ENCODE results near the gene PLSCR3.

The PLSCR3 gene

DNA sequence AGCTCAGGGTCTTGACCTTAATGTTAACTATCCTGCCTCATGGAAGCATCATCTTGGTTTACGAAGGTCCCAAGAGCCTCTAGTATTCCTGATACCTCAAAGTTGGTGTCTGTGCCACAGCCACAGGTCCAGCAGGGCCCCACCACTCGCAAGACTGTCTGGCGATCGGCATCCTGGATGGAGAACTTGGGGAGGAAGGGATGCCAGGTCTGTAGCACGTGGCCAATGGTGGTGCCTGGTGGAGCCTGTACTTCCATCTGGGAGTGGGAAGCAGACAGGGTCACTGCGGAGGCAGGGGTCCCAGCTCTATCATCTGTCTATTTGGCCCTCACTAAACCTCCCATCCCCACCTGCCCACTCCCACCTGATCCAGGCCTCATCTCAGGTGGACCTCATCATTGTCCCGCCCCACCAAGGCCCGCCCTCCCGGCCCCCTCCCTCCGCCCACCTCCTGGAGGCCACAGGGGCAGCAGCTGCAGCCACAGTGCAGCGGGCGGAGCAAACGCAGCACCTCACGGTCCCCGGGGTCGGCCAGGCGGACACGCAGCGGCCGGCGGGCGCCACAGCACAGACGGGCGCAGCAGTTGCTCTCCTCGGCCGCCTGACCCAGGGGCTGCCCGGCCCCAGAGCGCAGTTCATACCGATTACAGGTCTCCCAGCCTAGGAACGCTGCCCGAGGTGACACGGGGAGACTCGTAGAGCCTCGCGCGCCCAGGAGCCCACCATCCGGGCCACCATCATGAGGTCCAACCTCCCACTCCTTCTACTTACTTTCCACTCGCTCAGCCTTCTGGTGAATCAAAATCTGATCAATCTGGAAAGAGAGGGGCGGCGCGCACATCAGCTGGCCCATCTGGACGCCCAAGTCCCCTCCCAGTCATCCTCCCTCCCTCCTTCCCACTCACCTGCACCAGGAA is 1.4 kb downstream of the PLSCR3 start:
- Histone ChIP-seq H3K4me3 (ENCODE audit: low read length) (peak overlapping the region; percentile 79; the same call in 1 of the 2 replicates), H3K4me1 (ENCODE audit: control insufficient read depth, insufficient read depth, low read length) (peaks cover 2% of the 10 kb centered on the region; the same call in 1 of the 2 replicates), H3K27ac (ENCODE audit: low read length) (no peak overlapping the region), H3K36me3 (ENCODE audit: control insufficient read depth, insufficient read depth, low read length) (peaks cover 6% of the 10 kb centered on the region; the same call in 1 of the 2 replicates), H3K27me3 (ENCODE audit: control insufficient read depth, insufficient read depth, low read length) (no peaks in the 10 kb centered on the region), H3K9me3 (ENCODE audit: control insufficient read depth, insufficient read depth, low read length) (no peaks in the 10 kb centered on the region)
- no peak for DNase-seq (ENCODE audit: low read depth, low spot score)
- WGBS (ENCODE audit: insufficient coverage, insufficient read length), result no CpG with 5 or more reads among the region's 42 CpGs

DNA sequence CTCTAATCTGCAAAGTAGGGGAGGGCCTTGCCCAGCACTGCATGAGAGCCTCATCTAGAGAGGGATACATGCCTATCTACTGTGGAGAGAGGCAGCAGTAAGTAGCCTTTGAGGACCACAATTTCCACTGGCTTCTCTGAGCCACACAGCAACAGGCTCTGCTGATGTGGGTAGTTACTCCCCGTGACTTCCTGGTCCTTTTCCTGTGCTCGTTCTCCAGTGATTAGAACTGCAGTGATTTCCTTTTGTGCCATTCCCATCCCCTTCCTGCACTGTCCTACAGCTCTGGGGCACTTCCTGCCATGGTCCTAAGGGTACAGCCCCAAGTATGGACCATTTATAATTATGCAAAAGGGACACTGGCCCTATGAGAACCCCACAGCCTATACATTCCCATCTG is 3.0 kb downstream of the PLSCR3 start:
- no peaks in the 10 kb centered on the region for H3K9me3 ChIP-seq (ENCODE audit: control insufficient read depth, insufficient read depth, low read length)
- no peak overlapping the region for H3K27ac ChIP-seq (ENCODE audit: low read length)
- no peak overlapping the region for H3K4me3 ChIP-seq (ENCODE audit: low read length)
- no peak for DNase-seq (ENCODE audit: low read depth, low spot score)
- peaks cover 6% of the 10 kb centered on the region; the same call in 1 of the 2 replicates for H3K36me3 ChIP-seq (ENCODE audit: control insufficient read depth, insufficient read depth, low read length)
- WGBS (ENCODE audit: insufficient coverage, insufficient read length), result no CpG with 5 or more reads among the region's 2 CpGs
- H3K4me1 ChIP-seq (ENCODE audit: control insufficient read depth, insufficient read depth, low read length), result peaks cover 2% of the 10 kb centered on the region; the same call in 1 of the 2 replicates
- H3K27me3 ChIP-seq (ENCODE audit: control insufficient read depth, insufficient read depth, low read length), result no peaks in the 10 kb centered on the region

DNA sequence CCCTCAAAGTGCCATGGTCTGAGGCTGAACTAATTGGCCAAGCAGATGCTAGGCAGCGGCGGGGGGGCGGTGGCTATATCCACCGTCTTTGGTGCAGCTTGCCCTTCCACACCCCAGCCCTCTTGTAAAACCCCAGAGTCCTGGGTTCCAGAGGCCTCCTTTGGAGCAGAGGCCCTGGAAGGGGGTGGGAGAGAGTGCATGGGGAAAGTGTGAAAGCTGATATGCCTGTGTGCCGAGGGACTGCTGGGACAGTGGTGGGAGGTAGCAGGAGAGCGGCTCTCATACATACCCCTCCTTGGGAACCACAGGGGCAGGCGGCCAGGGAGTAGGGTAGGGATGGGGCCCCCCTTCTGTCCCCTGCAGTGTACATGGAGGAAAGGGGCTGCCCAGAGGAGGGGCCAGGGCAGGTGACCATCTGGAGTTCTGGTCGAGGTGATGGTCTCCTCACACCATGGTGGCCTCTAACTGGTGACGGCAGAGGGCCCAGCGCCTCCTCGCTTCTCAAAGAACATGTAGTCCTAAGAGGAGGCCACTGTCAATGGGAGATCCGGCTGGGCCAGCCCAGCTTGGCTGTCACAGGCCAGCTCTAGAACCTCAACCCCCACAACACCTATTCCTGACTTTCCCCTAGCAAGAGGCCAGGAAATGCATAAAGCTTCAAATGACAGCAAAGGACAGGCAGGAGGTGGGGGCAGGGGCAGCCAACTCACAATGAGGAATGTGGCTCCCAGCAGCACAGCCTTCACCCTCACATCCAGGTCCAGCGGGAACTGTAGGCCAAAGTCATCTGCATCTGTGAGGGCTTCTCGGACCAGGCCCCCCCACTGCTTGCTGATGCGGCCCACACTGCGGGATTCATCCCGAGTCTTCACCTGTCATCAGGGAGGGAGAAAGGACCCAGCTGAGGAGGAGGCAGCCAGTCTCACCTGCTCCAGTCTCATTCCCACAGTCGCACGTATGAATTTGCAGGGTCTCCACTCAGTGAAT is 4.1 kb downstream of the PLSCR3 start:
- peaks cover 6% of the 10 kb centered on the region; the same call in 1 of the 2 replicates for H3K36me3 ChIP-seq (ENCODE audit: control insufficient read depth, insufficient read depth, low read length)
- DNase-seq (ENCODE audit: low read depth, low spot score), result no peak
- H3K27ac ChIP-seq (ENCODE audit: low read length), result no peak overlapping the region
- WGBS (ENCODE audit: insufficient coverage, insufficient read length), result no CpG with 5 or more reads among the region's 19 CpGs
- H3K9me3 ChIP-seq (ENCODE audit: control insufficient read depth, insufficient read depth, low read length), result no peaks in the 10 kb centered on the region
- no peak overlapping the region for H3K4me3 ChIP-seq (ENCODE audit: low read length)
- no peaks in the 10 kb centered on the region for H3K27me3 ChIP-seq (ENCODE audit: control insufficient read depth, insufficient read depth, low read length)
- H3K4me1 ChIP-seq (ENCODE audit: control insufficient read depth, insufficient read depth, low read length), result peaks cover 2% of the 10 kb centered on the region; the same call in 1 of the 2 replicates

DNA sequence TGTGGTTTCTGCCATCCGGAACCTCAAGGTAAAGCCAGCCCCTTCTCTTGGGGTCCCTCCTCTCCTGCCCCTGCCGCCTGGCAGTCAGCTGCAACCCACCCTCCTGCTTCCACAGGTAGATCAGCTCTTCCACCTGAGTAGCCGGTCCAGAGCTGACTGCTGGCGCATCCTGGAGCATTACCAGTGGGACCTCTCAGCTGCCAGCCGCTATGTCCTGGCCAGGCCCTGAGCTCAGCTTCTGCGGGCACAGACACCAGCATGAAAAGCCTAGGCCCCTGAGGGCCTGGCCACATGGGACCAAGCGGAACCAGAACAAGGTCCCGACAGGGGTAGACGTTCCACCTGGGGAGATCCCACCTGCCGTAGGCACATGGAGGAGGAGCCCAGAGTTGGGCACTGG is 5.5 kb downstream of the PLSCR3 start:
- no CpG with 5 or more reads among the region's 10 CpGs for WGBS (ENCODE audit: insufficient coverage, insufficient read length)
- H3K4me3 ChIP-seq (ENCODE audit: low read length), result no peak overlapping the region
- H3K4me1 ChIP-seq (ENCODE audit: control insufficient read depth, insufficient read depth, low read length), result peaks cover 4% of the 10 kb centered on the region
- H3K9me3 ChIP-seq (ENCODE audit: control insufficient read depth, insufficient read depth, low read length), result no peaks in the 10 kb centered on the region
- H3K36me3 ChIP-seq (ENCODE audit: control insufficient read depth, insufficient read depth, low read length), result peaks cover 6% of the 10 kb centered on the region; the same call in 1 of the 2 replicates
- no peak overlapping the region for H3K27ac ChIP-seq (ENCODE audit: low read length)
- DNase-seq (ENCODE audit: low read depth, low spot score), result no peak
- no peaks in the 10 kb centered on the region for H3K27me3 ChIP-seq (ENCODE audit: control insufficient read depth, insufficient read depth, low read length)

DNA sequence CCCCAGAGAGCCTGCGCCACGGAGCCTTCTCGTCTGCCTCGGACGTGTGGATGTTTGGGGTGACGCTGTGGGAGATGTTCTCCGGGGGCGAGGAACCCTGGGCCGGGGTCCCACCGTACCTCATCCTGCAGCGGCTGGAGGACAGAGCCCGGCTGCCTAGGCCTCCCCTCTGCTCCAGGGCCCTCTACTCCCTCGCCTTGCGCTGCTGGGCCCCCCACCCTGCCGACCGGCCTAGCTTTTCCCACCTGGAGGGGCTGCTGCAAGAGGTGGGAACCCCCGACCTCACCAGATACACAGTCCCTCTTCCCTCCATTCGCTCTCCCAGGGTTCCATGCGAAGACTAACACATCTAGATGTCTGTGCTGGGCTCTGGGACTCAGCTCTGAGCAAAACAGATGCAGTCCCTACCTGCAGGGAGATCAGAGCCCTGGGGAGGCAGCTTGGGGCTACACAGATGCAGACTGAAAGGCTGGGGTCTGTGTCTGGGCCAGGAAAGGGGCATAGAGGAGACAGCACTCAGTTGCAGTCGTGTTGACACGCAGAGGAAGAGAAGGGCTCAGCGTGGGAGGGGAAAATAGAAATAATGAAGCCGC is 9.7 kb downstream of the PLSCR3 start:
- H3K4me1 ChIP-seq (ENCODE audit: control insufficient read depth, insufficient read depth, low read length), result peaks cover 8% of the 10 kb centered on the region
- H3K4me3 ChIP-seq (ENCODE audit: low read length), result peak overlapping the region; percentile 33; the same call in 1 of the 2 replicates
- no peaks in the 10 kb centered on the region for H3K27me3 ChIP-seq (ENCODE audit: control insufficient read depth, insufficient read depth, low read length)
- no CpG with 5 or more reads among the region's 23 CpGs for WGBS (ENCODE audit: insufficient coverage, insufficient read length)
- no peak overlapping the region for H3K27ac ChIP-seq (ENCODE audit: low read length)
- DNase-seq (ENCODE audit: low read depth, low spot score), result no peak
- H3K36me3 ChIP-seq (ENCODE audit: control insufficient read depth, insufficient read depth, low read length), result peaks cover 3% of the 10 kb centered on the region; the same call in 1 of the 2 replicates
- H3K9me3 ChIP-seq (ENCODE audit: control insufficient read depth, insufficient read depth, low read length), result no peaks in the 10 kb centered on the region

DNA sequence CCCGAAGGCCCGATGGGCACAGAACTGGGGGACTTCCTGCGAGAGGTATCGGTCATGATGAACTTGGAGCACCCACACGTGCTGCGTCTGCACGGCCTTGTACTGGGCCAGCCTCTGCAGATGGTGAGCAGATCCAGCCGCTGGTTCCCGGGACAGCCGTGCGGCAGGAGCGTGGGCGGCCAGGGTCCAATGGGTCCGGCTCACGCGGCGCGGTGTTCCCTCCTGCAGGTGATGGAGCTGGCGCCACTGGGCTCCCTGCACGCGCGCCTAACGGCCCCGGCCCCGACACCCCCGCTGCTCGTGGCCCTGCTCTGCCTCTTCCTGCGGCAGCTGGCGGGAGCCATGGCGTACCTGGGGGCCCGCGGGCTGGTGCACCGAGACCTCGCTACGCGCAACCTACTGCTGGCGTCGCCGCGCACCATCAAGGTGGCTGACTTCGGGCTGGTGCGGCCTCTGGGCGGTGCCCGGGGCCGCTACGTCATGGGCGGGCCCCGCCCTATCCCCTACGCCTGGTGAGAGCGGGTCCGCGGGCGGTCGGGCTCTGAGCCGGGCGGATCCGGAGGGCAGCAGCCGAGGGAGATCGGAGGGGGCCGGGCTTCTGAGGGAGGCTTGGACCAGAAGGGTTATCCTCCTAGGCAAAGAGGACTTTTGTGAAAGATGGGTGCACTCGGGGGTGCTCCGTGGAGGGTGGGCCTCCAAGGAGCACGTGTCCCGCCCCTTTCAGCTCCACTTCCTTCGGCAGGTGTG is 10.4 kb downstream of the PLSCR3 start:
- H3K9me3 ChIP-seq (ENCODE audit: control insufficient read depth, insufficient read depth, low read length), result no peaks in the 10 kb centered on the region
- no peak for DNase-seq (ENCODE audit: low read depth, low spot score)
- H3K4me1 ChIP-seq (ENCODE audit: control insufficient read depth, insufficient read depth, low read length), result peaks cover 8% of the 10 kb centered on the region
- WGBS (ENCODE audit: insufficient coverage, insufficient read length), result no CpG with 5 or more reads among the region's 65 CpGs
- H3K36me3 ChIP-seq (ENCODE audit: control insufficient read depth, insufficient read depth, low read length), result no peaks in the 10 kb centered on the region
- H3K27me3 ChIP-seq (ENCODE audit: control insufficient read depth, insufficient read depth, low read length), result no peaks in the 10 kb centered on the region
- peak overlapping the region; percentile 33; the same call in 1 of the 2 replicates for H3K4me3 ChIP-seq (ENCODE audit: low read length)
- no peak overlapping the region for H3K27ac ChIP-seq (ENCODE audit: low read length)

DNA sequence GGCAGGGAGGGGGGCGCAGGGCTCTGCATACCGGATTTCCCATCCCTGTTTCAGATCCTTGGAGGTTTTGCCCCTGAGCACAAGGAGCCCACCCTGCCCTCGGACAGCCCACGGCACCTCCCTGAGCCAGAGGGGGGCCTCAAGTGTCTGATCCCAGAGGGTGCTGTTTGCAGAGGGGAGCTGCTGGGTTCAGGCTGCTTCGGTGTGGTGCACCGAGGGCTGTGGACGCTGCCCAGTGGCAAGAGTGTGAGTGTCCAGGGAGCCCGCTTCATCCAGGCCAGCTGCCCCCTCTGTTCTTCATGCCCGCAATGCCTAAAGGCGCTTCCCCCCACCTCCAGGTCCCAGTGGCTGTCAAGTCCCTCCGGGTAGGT is 11.0 kb downstream of the PLSCR3 start:
- Histone ChIP-seq H3K36me3 (ENCODE audit: control insufficient read depth, insufficient read depth, low read length) (no peaks in the 10 kb centered on the region), H3K9me3 (ENCODE audit: control insufficient read depth, insufficient read depth, low read length) (no peaks in the 10 kb centered on the region), H3K4me3 (ENCODE audit: low read length) (peak overlapping the region; percentile 31; the same call in 1 of the 2 replicates), H3K27ac (ENCODE audit: low read length) (no peak overlapping the region), H3K27me3 (ENCODE audit: control insufficient read depth, insufficient read depth, low read length) (no peaks in the 10 kb centered on the region), H3K4me1 (ENCODE audit: control insufficient read depth, insufficient read depth, low read length) (peaks cover 8% of the 10 kb centered on the region)
- WGBS (ENCODE audit: insufficient coverage, insufficient read length), result no CpG with 5 or more reads among the region's 11 CpGs
- DNase-seq (ENCODE audit: low read depth, low spot score), result no peak

DNA sequence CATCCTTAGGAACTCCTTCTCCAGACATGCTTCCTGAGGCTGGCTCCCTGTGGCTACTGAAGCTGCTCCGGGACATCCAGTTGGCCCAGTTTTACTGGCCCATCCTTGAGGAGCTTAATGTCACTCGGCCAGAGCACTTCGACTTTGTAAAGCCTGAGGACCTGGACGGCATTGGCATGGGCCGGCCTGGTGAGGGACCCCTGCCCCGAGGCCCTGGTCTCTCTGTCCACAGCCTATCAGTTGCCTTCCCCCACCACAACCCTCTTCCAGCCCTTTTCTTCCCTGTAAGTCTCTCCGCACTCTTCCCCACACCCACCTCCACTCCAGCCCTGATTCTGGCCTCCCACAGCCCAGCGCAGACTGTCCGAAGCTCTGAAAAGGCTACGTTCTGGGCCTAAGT is 11.4 kb downstream of the PLSCR3 start:
- WGBS (ENCODE audit: insufficient coverage, insufficient read length), result no CpG with 5 or more reads among the region's 10 CpGs
- Histone ChIP-seq H3K36me3 (ENCODE audit: control insufficient read depth, insufficient read depth, low read length) (no peaks in the 10 kb centered on the region), H3K9me3 (ENCODE audit: control insufficient read depth, insufficient read depth, low read length) (no peaks in the 10 kb centered on the region), H3K27me3 (ENCODE audit: control insufficient read depth, insufficient read depth, low read length) (no peaks in the 10 kb centered on the region), H3K27ac (ENCODE audit: low read length) (no peak overlapping the region), H3K4me1 (ENCODE audit: control insufficient read depth, insufficient read depth, low read length) (peaks cover 8% of the 10 kb centered on the region), H3K4me3 (ENCODE audit: low read length) (no peak overlapping the region)
- DNase-seq (ENCODE audit: low read depth, low spot score), result no peak

DNA sequence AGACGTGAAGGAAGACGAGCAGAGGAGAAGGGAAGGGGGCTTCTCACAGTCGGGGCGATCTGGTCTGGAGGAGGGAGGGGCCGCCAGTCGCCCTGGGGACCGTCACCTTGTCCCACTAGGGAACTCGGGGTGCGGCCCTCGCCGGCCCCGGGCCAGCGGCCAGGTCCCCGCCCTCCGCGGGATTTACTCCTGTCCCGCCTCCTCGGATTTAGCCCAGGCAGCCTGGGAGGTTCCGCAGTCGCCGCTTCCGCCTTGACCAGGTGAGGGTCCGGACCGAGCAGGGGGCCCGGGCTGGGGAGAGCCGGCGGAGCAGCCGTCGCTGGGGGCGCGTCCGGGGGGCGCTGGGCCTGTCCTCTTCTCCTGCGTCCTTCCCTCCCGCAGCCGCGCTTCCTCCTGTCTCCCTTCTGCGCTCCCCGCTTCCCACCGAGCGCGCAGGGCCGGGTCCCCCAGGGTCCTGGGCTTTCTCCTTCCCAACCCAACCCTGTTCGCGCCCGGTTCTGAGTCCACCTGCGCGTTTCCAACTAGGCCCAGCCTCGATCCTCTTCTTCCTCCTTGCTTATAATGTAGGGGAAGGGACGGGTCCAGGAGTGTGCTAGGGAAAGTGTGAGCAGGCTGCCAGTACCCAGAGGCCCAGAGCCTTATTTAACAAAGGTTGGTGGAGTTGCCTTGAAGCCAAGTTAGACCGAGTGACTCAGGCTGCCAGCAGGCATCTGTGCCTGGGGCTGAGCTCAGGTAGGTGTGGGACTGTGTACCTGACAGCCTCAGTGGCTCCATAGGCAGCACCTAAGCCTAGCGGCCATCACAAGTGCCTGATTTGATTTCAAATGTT is 13.3 kb downstream of the PLSCR3 start, which contains the start of gene TNK1:
TSS of gene TNK1 (plus strand) at position 235 of the 829 bp plus-strand sequence. CDS start 1,838 bp downstream, outside the sequence.
- Histone ChIP-seq H3K4me3 (ENCODE audit: low read length) (peak within 1 kb of the TSS; percentile 49; the same call in 1 of the 2 replicates), H3K4me1 (ENCODE audit: control insufficient read depth, insufficient read depth, low read length) (peaks cover 8% of the 10 kb centered on the region), H3K9me3 (ENCODE audit: control insufficient read depth, insufficient read depth, low read length) (no peaks in the 10 kb centered on the region), H3K36me3 (ENCODE audit: control insufficient read depth, insufficient read depth, low read length) (no peaks in the 10 kb centered on the region), H3K27ac (ENCODE audit: low read length) (no peak within 1 kb of the TSS), H3K27me3 (ENCODE audit: control insufficient read depth, insufficient read depth, low read length) (no peaks in the 10 kb centered on the region)
- DNase-seq (ENCODE audit: low read depth, low spot score), result no peak
- no CpG with 5 or more reads among the region's 52 CpGs for WGBS (ENCODE audit: insufficient coverage, insufficient read length)
